WTC11 (cell line): ENCODE results near the gene SMAD7. TPM values are rescaled to one million over a fixed set of nuclear protein-coding genes. Genes with fewer than 3 reads are reported as not detected.

ENCODE experiments used
- ATAC-seq: fragments of 200-7000 bp; cut with Tn5 transposase; 2 replicates; pipeline ENCODE4 v1.10.0; 2021; ENCODE audit warnings: mild to moderate bottlenecking, moderate library complexity
- CTCF ChIA-PET: fragments of 300-600 bp; sonication (Branson Sonifier 250); formaldehyde crosslinking; loops from one replicate; lab custom pipeline; 2021; ENCODE audit warnings: antibody characterized with exemption; lab: Charles Lee
- POLR2A ChIA-PET: fragments of 350-600 bp; sonication (Branson Sonifier 250); formaldehyde crosslinking; loops from one replicate; lab custom pipeline; 2021; ENCODE audit warnings: antibody characterized with exemption; lab: Charles Lee
- DNase-seq: peaks from one replicate; pipeline ENCODE4 v3.0.0; 2021; ENCODE audit warnings: low spot score
- H3K27ac Mint-ChIP-seq: 2 replicates; pipeline ENCODE4 v1.8.0; 2021; ENCODE audit warnings: mixed read lengths
- H3K27me3 Mint-ChIP-seq: 2 replicates; pipeline ENCODE4 v1.8.0; 2021; ENCODE audit warnings: low read depth, mild to moderate bottlenecking, moderate library complexity, mixed read lengths
- H3K36me3 Mint-ChIP-seq: 2 replicates; pipeline ENCODE4 v1.8.0; 2021; ENCODE audit warnings: mixed read lengths
- H3K4me1 Mint-ChIP-seq: 2 replicates; pipeline ENCODE4 v1.8.0; 2022; ENCODE audit warnings: mixed read lengths
- H3K4me3 Mint-ChIP-seq: 2 replicates; pipeline ENCODE4 v1.8.0; 2021; ENCODE audit warnings: mild to moderate bottlenecking, moderate library complexity, mixed read lengths
- H3K9me3 Mint-ChIP-seq: 2 replicates; pipeline ENCODE4 v1.8.0; 2021; ENCODE audit warnings: mixed read lengths
- ATF2 ChIP-seq: sonication (generic); formaldehyde crosslinking; IDR thresholded peaks from 2 replicates; pipeline ENCODE4 v1.8.1; 2022; ENCODE audit warnings: low read depth, missing genetic modification reagents, borderline replicate concordance
- CBFB ChIP-seq: sonication (generic); formaldehyde crosslinking; IDR thresholded peaks from 2 replicates; pipeline ENCODE4 v1.8.1; 2022; ENCODE audit warnings: mild to moderate bottlenecking, low read depth, missing genetic modification reagents
- CREB1 ChIP-seq: sonication (generic); formaldehyde crosslinking; IDR thresholded peaks from 2 replicates; pipeline ENCODE4 v1.8.0; 2023; ENCODE audit warnings: mild to moderate bottlenecking, missing genetic modification reagents
- ETV6 ChIP-seq: sonication (generic); formaldehyde crosslinking; IDR thresholded peaks from 2 replicates; pipeline ENCODE4 v1.8.1; 2022; ENCODE audit warnings: mild to moderate bottlenecking, missing genetic modification reagents
- FOXP1 ChIP-seq: sonication (generic); formaldehyde crosslinking; IDR thresholded peaks from 2 replicates; pipeline ENCODE4 v1.8.0; 2022; ENCODE audit warnings: missing genetic modification reagents, mild to moderate bottlenecking, moderate library complexity, borderline replicate concordance
- GTF2I ChIP-seq: fragments of 250-450 bp; sonication (Bioruptor Pico); conservative IDR thresholded peaks from 2 replicates; pipeline ENCODE4 v1.4.0; 2021; ENCODE audit warnings: mild to moderate bottlenecking
- KAT7 ChIP-seq: sonication (generic); formaldehyde crosslinking; IDR thresholded peaks from 2 replicates; pipeline ENCODE4 v1.8.1; 2023; ENCODE audit warnings: missing genetic modification reagents, mild to moderate bottlenecking, borderline replicate concordance
- NFATC4 ChIP-seq: fragments of 250-450 bp; sonication (Bioruptor Pico); IDR thresholded peaks from 2 replicates; pipeline ENCODE4 v1.9.0; 2021; ENCODE audit warnings: mild to moderate bottlenecking
- NR2C2 ChIP-seq: sonication (generic); formaldehyde crosslinking; IDR thresholded peaks from 2 replicates; pipeline ENCODE4 v1.8.0; 2022; ENCODE audit warnings: mild to moderate bottlenecking, missing genetic modification reagents
- OVOL2 ChIP-seq: fragments of 250-450 bp; sonication (Bioruptor Pico); IDR thresholded peaks from 2 replicates; pipeline ENCODE4 v1.9.0; 2021; ENCODE audit warnings: mild to moderate bottlenecking, borderline replicate concordance
- PRDM15 ChIP-seq: sonication (generic); formaldehyde crosslinking; IDR thresholded peaks from 2 replicates; pipeline ENCODE4 v1.8.0; 2022; ENCODE audit warnings: missing genetic modification reagents
- TEAD1 ChIP-seq: sonication (generic); formaldehyde crosslinking; IDR thresholded peaks from 2 replicates; pipeline ENCODE4 v1.8.0; 2022; ENCODE audit warnings: mild to moderate bottlenecking, missing genetic modification reagents
- ZNF138 ChIP-seq: sonication (generic); formaldehyde crosslinking; conservative IDR thresholded peaks from 2 replicates; pipeline ENCODE4 v1.8.1; 2022; ENCODE audit warnings: mild to moderate bottlenecking, moderate library complexity, missing genetic modification reagents
- ZNF232 ChIP-seq: sonication (generic); formaldehyde crosslinking; IDR thresholded peaks from 2 replicates; pipeline ENCODE4 v1.8.0; 2022; ENCODE audit warnings: mild to moderate bottlenecking, missing genetic modification reagents
- ZNF263 ChIP-seq: sonication (generic); formaldehyde crosslinking; IDR thresholded peaks from 2 replicates; pipeline ENCODE4 v1.8.1; 2022; ENCODE audit warnings: low read depth, mild to moderate bottlenecking, moderate library complexity, missing genetic modification reagents
- ZNF396 ChIP-seq: fragments of 250-450 bp; sonication (Bioruptor Pico); IDR thresholded peaks from 2 replicates; pipeline ENCODE4 v1.8.0; 2021; ENCODE audit warnings: mild to moderate bottlenecking, moderate library complexity, borderline replicate concordance
- ZNF512 ChIP-seq: sonication (generic); formaldehyde crosslinking; IDR thresholded peaks from 2 replicates; pipeline ENCODE4 v1.8.1; 2022; ENCODE audit warnings: missing genetic modification reagents, borderline replicate concordance
- ZNF671 ChIP-seq: fragments of 250-450 bp; sonication (Bioruptor Pico); IDR thresholded peaks from 2 replicates; pipeline ENCODE4 v1.8.0; 2021; ENCODE audit warnings: mild to moderate bottlenecking
- total RNA-seq: library from RNA; stranded (reverse); gene quantifications from 3 replicates; pipeline ENCODE4 v1.2.3, GENCODE V29; 2021

Gene SMAD7
- total RNA-seq, 1 experiment from 2014 or later, result 44.7 TPM

- no peak for TF ChIP-seq OVOL2 (CRISPR knock-in tag)
- no peak for TF ChIP-seq ZNF232
- TF ChIP-seq ZNF138 (CRISPR knock-in tag), result no peak
Measured at GRCh38 chr18:48922226-48922800, 28.5 kb downstream of the SMAD7 start (continued).

GRCh38 chr18:48921305-48922225 lies 29.2 kb downstream of the SMAD7 start:
- H3K27ac Mint-ChIP-seq, result peak overlapping the region; percentile 4; the same call in 1 of the 2 replicates
- H3K4me3 Mint-ChIP-seq, result no peak overlapping the region
- ChIA-PET CTCF (interaction anchor here (0.6 kb wide), 1 partner anchor 538 kb away, joined by 3 read pairs; no protein-coding TSS in a partner anchor), POLR2A (interaction anchor here (1.6 kb wide), 1 partner anchor 16 kb away, joined by 3 read pairs; no protein-coding TSS in a partner anchor)
- no peaks in the 10 kb centered on the region for H3K9me3 Mint-ChIP-seq
- no peak for ATAC-seq
- TF ChIP-seq ATF2 (CRISPR knock-in tag) (no peak), CBFB (CRISPR knock-in tag) (no peak), PRDM15 (CRISPR knock-in tag) (no peak), GTF2I (CRISPR knock-in tag) (no peak), ZNF512 (CRISPR knock-in tag) (no peak), ZNF671 (CRISPR knock-in tag) (no peak)
- H3K27me3 Mint-ChIP-seq, result no peaks in the 10 kb centered on the region
- peaks cover 20% of the 10 kb centered on the region for H3K36me3 Mint-ChIP-seq
- peak; percentile 8 for DNase-seq
- H3K4me1 Mint-ChIP-seq, result peaks cover 57% of the 10 kb centered on the region

GRCh38 chr18:48920408-48921038 lies 30.2 kb downstream of the SMAD7 start:
- H3K36me3 Mint-ChIP-seq, result peaks cover 20% of the 10 kb centered on the region
- H3K27me3 Mint-ChIP-seq, result no peaks in the 10 kb centered on the region
- ATAC-seq, result no peak; the same call in 1 of the 2 replicates
- POLR2A ChIA-PET, result interaction anchor here (0.6 to 1.6 kb wide), 2 partner anchors 17 kb away, joined by 3 read pairs; no protein-coding TSS in a partner anchor
- CTCF ChIA-PET, result no interaction called here
- H3K4me1 Mint-ChIP-seq, result peaks cover 48% of the 10 kb centered on the region
- H3K27ac Mint-ChIP-seq, result peak overlapping the region; percentile 58
- DNase-seq, result no peak
- no peak overlapping the region for H3K4me3 Mint-ChIP-seq
- H3K9me3 Mint-ChIP-seq, result no peaks in the 10 kb centered on the region
- no peak for TF ChIP-seq ZNF512 (CRISPR knock-in tag)
- no peak for TF ChIP-seq TEAD1 (CRISPR knock-in tag)
- TF ChIP-seq ETV6 (CRISPR knock-in tag), result no peak
- no peak for TF ChIP-seq CREB1 (CRISPR knock-in tag)
- no peak for TF ChIP-seq KAT7 (CRISPR knock-in tag)
- TF ChIP-seq ZNF396 (CRISPR knock-in tag), result no peak
- TF ChIP-seq NR2C2 (CRISPR knock-in tag), result no peak
- TF ChIP-seq ZNF263 (CRISPR knock-in tag), result no peak
- no peak for TF ChIP-seq NFATC4 (CRISPR knock-in tag)
- TF ChIP-seq FOXP1 (CRISPR knock-in tag), result no peak
